Stimulated activated CD8-positive, alpha-beta memory T cell treated with anti-CD3 and anti-CD28 coated beads, Interleukin-15, amount 100 ng/mL, for 1 hour (primary cell): ENCODE measurements around the gene LPCAT3.

ENCODE experiments used
- DNase-seq: peaks from one replicate; pipeline ENCODE4 v3.0.0-alpha.2; 2020; ENCODE audit warnings: low read depth

LPCAT3 gene

DNA sequence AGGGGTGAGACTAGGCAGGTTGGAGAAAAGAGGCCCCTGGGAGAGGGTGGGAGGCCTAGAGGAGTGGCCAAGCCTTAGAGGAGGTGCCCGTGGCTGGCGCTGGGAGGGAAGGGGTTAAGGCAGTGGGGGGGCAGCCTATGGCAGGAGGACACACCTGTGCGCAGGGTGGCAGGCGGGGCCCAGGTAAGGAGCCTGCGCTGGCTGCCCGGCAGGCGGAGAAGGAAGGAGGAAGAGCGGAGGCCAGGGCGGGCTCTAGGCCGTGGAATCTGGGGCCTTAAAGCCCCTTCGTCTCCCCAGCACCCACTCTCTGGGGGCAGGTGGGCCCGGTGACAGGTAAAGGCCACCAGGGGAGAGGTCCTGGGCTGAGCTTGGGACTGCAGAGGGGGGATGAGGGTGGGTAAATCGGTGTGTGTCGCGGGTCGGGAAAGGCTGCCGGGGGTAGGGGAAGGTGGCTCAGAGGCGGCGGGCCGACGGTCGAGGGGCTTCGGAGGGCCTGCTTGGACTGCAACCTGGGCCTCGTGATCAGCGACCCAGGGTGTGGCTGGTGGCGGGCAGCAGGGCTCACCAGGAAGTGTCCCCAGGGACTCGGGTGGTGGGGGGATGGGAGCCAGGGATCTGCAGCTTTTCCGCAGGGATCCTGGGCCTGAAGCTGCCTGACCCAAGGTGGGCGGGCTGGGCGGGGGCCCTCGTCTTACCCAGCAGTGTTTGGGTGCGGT, 55.1 kb downstream of the LPCAT3 start:
- DNase-seq = no peak

DNA sequence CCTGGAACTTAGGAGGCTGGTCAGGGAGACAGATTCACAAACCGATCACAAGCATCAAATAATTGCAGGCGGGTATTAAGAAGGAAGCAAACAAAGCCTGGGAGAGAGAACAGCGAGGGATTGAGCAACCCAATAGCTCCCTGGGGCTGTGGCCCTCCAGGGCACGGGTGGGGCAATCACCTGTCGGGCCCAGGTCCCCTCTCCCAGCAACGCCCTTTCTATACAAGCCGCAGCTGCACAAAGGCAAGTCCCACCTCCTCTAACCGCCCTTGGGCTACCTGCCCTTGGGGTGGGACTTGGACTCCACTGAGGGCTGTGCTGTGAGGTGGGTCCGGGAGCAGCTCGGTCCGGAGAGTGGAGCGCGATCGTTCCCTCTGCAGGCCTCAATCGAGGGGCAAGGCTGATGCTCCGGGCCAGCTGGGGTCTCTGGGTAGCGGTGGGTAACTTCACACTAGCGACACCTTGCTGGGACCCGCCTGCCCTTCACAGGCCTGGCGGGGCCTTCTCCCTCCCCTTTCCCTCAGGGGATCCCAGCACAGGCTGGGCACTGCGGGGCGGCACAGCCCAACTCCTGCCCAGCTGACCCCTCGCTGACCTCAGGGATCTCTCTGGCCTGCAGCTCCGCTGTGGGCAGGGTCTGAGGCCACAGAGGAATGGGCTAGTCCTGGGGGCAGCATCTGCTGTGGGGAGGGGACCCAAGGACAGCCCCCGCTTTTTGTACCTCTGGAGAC, 55.8 kb downstream of the LPCAT3 start:
- DNase-seq = no peak

DNA sequence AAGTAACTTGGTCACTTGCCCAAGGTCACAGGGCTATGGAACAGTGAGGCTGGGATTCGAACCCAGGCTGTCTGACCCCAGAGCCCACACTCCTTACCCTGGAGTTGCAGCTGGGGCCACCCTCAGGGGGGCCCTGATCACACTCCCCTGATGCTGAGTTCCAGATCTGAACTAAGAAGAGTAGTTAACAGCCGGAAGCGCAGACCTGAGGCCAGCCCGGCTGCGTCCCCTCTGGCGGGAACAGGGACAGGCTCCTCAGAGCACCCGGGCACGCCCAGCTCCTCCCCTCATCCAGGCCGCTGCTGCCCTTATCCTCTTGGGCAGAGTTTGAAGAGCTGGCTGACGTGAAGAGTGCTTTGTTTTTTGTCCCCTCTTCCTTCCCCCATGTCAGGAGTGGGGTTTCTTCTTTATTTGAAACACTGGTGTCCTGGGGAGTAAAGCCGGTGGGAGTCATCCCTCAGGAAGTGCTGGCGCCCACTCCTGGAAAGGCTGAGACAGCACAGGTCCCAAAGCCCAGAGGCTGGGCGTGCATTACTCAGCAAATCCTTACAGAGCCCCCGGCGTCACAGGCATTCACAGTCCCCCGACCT, 56.5 kb downstream of the LPCAT3 start:
- no peak for DNase-seq

- DNase-seq = peak; percentile 73
Observed at GRCh38 chr12:6961278-6961694, 57.0 kb downstream of the LPCAT3 start.

DNA sequence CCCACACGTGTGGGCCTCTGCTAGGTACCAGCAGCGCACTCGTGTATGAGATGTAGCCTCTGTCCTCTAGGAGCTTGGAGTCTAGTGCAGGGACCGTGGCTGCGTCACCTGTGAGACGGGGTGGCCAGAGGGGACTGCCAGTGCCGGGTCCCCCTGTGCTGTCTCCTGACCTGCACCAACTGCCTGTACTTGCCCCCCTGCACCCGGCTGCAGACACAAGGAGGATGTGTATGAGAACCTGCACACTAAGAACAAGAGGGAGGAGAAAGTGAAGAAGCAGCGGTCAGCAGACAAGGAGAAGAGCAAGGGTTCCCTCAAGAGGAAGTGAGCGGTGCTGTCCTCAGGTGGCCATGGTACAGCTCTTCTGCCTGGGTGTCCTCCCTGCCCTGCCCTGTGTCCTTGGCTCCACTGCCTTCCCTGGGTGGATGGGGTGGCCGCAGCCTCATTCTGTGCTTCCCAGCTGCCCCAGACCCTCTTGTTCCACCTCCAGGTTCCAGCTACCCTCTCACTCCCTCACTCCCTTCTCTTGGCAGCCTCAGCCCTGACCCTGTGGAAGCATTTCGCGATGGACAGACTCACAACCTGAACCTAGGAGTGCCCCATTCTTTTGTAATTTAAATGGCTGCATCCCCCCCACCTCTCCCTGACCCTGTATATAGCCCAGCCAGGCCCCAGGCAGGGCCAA, 57.5 kb downstream of the LPCAT3 start:
- DNase-seq = no peak

GRCh38 chr12:6959805-6960592, 58.3 kb downstream of the LPCAT3 start:
- no peak for DNase-seq

DNA sequence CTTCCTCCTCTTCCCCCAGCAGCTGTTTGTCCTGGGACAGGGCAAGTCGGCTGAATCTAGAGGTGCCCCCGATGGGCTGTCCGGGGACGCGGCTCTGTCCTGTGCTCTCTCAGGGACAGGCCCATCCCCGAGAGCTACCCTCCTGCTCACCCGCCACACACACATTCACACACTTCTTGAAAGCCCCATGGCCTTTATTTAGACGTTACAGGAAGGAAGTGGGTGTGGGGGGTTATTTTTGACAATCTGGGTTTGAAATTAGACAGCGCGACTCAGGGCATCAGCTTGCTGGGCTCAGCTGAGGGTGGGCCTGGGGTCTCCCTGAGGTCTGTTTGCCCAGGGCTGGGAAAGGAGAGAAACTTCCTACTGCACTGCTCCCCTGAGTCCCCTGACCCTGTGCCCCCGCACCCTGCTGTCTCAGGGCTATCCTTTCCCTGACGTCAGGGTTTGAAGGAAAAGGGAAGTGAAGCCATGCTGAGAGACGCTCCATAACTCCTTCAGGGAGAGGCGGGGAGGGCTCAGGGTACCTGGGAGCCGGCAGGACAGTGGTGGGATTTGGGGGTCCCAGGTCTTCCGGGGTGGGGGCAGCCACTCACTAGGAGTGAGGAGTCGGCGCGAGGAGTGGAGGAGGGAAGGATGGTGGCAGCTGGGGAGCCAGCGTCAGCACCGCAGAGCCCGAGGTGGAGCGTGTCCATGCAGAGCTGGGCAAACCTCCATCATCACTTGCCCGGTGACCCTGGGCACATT, 59.0 kb downstream of the LPCAT3 start:
- no peak for DNase-seq

GRCh38 chr12:6958609-6959057, 59.6 kb downstream of the LPCAT3 start:
- DNase-seq = no peak

GRCh38 chr12:6957741-6958608, 60.3 kb downstream of the LPCAT3 start:
- no peak for DNase-seq

GRCh38 chr12:6957151-6957701, 61.0 kb downstream of the LPCAT3 start:
- DNase-seq = no peak

DNA sequence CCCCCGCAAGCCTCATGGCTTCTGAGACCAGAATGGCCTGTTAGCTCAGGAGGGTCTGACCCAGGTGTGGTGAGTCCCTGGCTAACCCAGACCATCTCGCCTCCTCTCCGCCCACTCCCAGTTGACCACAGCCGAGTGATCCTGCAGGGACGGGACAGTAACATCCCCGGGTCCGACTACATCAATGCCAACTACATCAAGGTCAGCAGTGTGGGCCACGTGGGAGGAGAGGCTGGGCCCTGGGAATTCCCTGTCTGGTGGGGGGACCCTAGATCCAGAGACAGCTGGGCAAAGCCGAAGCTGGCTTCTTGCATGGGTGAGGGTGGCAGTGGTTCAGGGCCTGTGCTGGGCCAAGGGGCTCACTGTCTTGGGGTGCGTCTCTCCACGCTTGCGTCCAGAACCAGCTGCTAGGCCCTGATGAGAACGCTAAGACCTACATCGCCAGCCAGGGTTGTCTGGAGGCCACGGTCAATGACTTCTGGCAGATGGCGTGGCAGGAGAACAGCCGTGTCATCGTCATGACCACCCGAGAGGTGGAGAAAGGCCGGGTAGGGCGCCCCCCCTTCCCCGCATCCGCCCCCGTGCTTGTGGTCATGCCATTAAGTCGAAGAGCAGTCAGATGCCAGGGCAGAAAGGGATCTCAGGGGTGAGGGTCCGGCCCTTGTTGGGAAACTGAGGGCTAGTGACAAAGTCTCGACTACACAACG, 62.1 kb downstream of the LPCAT3 start:
- DNase-seq = no peak

DNA sequence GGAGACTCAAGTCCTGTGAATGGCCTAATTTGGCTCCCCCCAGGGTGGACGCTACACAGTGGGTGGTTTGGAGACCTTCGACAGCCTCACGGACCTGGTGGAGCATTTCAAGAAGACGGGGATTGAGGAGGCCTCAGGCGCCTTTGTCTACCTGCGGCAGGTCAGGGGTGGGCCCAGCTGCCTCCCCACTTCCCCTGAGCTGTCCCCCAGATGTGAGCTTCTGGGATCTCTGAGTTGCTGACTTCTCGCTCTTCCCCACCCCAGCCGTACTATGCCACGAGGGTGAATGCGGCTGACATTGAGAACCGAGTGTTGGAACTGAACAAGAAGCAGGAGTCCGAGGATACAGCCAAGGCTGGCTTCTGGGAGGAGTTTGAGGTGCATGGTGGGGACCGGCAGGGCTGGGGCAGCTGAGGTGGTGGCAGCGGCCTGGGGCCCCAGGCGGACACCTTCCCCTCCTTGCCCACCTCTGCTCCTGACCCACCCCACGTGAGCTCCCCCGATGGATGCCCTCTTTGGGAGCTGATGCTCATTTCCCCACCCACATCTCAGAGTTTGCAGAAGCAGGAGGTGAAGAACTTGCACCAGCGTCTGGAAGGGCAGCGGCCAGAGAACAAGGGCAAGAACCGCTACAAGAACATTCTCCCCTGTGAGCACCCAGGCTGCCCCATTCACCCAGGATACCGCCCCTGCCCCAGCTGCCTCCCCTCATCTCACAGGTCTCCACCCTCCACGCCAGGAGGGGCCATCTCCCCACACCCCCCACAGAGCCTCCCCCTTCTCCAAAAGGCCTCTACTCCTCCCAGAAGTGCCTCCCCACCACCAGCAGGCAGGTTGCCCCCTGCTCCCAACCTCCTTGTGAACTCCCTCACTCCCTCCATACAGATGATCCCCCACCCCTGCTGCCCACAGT, 62.9 kb downstream of the LPCAT3 start:
- DNase-seq = no peak

DNA sequence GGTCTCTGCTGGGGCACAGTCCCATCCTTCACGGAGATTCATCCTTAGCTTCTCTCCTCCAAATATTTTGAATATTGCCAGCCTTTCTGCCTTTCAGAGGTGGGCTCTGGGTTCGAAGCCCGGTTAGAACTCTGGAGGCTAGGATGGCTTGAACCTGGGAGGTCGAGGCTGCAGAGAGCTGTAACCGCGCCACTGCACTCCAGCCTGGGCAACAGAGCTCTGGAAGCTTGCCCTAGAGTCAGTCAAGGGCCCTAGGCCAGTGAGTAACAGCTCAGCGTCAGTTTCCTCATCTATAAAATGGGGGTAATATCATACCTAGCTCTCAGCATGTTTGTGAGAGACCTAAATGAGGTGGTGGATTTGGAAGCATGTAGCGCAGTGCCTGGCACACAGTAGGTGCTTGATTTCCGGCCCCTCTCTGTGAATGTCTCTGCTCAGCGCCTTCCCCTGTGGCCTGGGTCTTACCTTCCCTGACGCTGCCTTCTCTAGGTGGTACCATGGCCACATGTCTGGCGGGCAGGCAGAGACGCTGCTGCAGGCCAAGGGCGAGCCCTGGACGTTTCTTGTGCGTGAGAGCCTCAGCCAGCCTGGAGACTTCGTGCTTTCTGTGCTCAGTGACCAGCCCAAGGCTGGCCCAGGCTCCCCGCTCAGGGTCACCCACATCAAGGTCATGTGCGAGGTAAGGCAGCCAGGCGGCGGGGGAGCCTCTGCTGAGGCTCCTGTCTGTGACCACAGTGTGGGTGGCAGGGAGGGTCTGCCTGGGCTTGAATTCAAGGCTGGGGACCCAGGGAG, 63.8 kb downstream of the LPCAT3 start:
- no peak for DNase-seq

DNA sequence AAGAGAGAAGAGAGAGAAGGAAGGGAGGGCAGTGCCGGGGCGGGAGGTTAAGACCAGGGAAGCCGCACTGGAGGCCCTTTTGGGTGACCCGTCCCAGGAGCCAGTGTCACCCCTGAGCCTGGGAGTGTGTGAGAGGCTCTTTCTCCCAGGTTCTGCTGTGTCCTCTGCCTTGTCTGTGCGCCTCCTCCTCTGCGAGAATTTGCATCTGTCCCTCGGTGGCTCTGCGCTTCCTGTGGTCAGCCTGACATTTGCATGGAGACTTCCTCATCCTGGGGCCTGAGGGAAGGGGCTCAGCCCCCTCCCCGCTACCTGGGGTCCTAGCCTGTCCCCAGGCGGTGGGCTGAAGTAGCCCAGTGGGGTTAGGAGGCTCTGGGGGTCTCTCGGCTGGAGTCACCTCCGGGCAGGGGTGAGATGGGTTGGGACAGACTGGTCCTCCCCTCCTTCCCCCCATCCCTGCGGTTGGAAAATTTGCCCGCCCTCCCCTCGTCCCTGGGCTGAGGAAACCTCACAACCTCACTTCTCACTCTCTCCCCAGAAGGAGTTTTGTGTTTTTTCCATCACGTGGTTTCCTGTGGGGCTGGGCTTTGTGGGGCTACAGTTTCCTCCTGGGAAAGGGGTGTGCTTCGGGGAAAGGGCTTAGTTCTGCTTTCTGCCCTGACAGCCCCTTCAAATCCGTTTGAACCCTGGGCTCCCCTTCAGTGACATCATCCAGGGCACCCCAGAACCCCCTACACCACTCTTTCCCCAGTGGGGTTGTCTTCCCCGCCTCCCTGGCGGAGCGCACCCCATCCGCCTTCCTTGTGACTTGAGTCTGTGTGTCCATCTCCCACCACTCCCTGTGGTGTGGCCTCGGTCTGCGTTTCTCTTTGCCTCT, 64.6 kb downstream of the LPCAT3 start:
- DNase-seq = peak; percentile 80

GRCh38 chr12:6952863-6953441, 65.3 kb downstream of the LPCAT3 start:
- no peak for DNase-seq
